Loucy (cell line): ENCODE measurements around the gene HHLA2.

Experiments
- EZH2phosphoT487 ChIP-seq: fragments of 200-600 bp; IDR thresholded peaks from 2 replicates; pipeline ENCODE4 v1.6.1; 2018; ENCODE audit warnings: antibody characterized with exemption, mild to moderate bottlenecking, moderate library complexity, borderline replicate concordance
- TF ChIP-seq, protein P1 (sequence below): fragments of 200-600 bp; sonication (generic); conservative IDR thresholded peaks from 2 replicates; pipeline ENCODE4 v1.5.1; 2014; ENCODE audit warnings: mild to moderate bottlenecking, antibody characterized with exemption, low read length

DNA sequence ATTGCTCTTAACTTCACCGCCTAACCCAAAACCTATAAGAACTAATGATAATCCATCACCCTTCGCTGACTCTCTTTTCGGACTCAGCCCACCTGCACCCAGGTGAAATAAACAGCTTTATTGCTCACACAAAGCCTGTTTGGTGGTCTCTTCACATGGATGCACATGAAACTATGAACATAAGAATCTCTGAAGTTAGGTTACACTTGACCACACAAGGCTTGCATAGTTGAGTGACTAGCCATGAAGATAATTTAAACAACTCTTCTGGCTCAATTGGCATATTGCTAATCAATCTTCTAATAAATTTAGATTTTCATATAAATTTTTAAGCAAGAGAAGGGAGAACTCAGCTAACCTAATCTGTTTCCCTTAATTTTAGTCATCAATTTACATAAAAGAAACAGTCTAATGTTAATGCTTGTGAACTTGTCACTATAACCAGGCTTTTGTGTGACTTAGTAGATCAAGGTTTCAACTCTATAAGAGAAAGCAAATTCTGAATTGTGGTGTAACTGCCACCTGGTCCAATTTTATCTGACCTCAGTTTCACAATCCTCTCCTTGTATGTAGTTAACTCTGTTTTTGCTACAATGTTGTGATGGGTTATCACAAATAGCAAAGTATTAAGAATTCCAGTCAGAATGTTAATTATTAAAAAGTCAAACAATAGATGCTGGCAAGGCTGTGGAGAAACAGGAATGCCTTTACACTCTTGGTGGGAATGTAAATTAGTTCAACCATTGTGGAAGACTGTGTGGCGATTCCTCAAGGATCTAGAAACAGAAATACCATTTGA, 82.0 kb downstream of the HHLA2 start:
- TF ChIP-seq, protein P1, sequence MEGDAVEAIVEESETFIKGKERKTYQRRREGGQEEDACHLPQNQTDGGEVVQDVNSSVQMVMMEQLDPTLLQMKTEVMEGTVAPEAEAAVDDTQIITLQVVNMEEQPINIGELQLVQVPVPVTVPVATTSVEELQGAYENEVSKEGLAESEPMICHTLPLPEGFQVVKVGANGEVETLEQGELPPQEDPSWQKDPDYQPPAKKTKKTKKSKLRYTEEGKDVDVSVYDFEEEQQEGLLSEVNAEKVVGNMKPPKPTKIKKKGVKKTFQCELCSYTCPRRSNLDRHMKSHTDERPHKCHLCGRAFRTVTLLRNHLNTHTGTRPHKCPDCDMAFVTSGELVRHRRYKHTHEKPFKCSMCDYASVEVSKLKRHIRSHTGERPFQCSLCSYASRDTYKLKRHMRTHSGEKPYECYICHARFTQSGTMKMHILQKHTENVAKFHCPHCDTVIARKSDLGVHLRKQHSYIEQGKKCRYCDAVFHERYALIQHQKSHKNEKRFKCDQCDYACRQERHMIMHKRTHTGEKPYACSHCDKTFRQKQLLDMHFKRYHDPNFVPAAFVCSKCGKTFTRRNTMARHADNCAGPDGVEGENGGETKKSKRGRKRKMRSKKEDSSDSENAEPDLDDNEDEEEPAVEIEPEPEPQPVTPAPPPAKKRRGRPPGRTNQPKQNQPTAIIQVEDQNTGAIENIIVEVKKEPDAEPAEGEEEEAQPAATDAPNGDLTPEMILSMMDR, result no peak
- TF ChIP-seq EZH2phosphoT487, result no peak
